ENCODE results near the gene COL4A2. TPM values are rescaled to one million over a fixed set of nuclear protein-coding genes. Genes with fewer than 3 reads are reported as not detected.

The COL4A2 gene
- total RNA-seq: 332 TPM

GRCh38 chr13:110306960-110307766, at the start of gene COL4A2, which contains the start of gene COL4A1:
Gene COL4A2, plus strand, starts transcription at chr13:110307284. Its CDS starts 620 bp downstream, at chr13:110307904.
Gene COL4A1, minus strand, starts transcription at chr13:110307157. Its CDS starts 130 bp downstream, at chr13:110307027.
- peak; percentile 69 for DNase-seq (ENCODE audit: low spot score)

- no peak for DNase-seq (ENCODE audit: low spot score)
These were observed 49.7 kb upstream of the COL4A2 start for GRCh38 chr13:110257408-110257807.

- DNase-seq (ENCODE audit: low spot score): no peak
These were observed 48.0 kb upstream of the COL4A2 start for GRCh38 chr13:110258876-110259631.

GRCh38 chr13:110259651-110260050, 47.4 kb upstream of the COL4A2 start:
- DNase-seq (ENCODE audit: low spot score): no peak

GRCh38 chr13:110261166-110262081, 45.7 kb upstream of the COL4A2 start:
- DNase-seq (ENCODE audit: low spot score): no peak

GRCh38 chr13:110262082-110262436, 45.0 kb upstream of the COL4A2 start:
- no peak for DNase-seq (ENCODE audit: low spot score)

GRCh38 chr13:110262508-110263291, 44.4 kb upstream of the COL4A2 start:
- DNase-seq (ENCODE audit: low spot score): no peak

- DNase-seq (ENCODE audit: low spot score): no peak
These were observed 43.7 kb upstream of the COL4A2 start for GRCh38 chr13:110263404-110263803.

- no peak for DNase-seq (ENCODE audit: low spot score)
These were observed 43.2 kb upstream of the COL4A2 start for GRCh38 chr13:110263888-110264287.

- no peak for DNase-seq (ENCODE audit: low spot score)
These were observed 42.3 kb upstream of the COL4A2 start for GRCh38 chr13:110264685-110265275.

GRCh38 chr13:110265341-110265681, 41.8 kb upstream of the COL4A2 start:
- DNase-seq (ENCODE audit: low spot score): no peak

- no peak for DNase-seq (ENCODE audit: low spot score)
These were observed 41.2 kb upstream of the COL4A2 start for GRCh38 chr13:110265682-110266430.

- DNase-seq (ENCODE audit: low spot score): no peak
These were observed 40.7 kb upstream of the COL4A2 start for GRCh38 chr13:110266431-110266809.

GRCh38 chr13:110266983-110267382, 40.1 kb upstream of the COL4A2 start:
- no peak for DNase-seq (ENCODE audit: low spot score)

GRCh38 chr13:110268061-110268460, 39.0 kb upstream of the COL4A2 start:
- DNase-seq (ENCODE audit: low spot score): no peak

- DNase-seq (ENCODE audit: low spot score): no peak
These were observed 38.4 kb upstream of the COL4A2 start for GRCh38 chr13:110268576-110269185.

GRCh38 chr13:110269509-110270185, 37.4 kb upstream of the COL4A2 start:
- no peak for DNase-seq (ENCODE audit: low spot score)

- DNase-seq (ENCODE audit: low spot score): no peak
These were observed 36.6 kb upstream of the COL4A2 start for GRCh38 chr13:110270507-110270906.

- no peak for DNase-seq (ENCODE audit: low spot score)
These were observed 35.8 kb upstream of the COL4A2 start for GRCh38 chr13:110271313-110271712.
